Erythroblast (primary cell): ENCODE results near the gene LSM14B.

Source experiments
- GATA1 ChIP-seq: IDR thresholded peaks from 2 replicates; pipeline ENCODE4 v1.6.1; 2011; ENCODE audit warnings: low read depth, mild to moderate bottlenecking, control low read depth, low read length, moderate library complexity
- POLR2A ChIP-seq: IDR thresholded peaks from 2 replicates; pipeline ENCODE4 v1.6.1; 2011; ENCODE audit warnings: mild to moderate bottlenecking, low read length

DNA sequence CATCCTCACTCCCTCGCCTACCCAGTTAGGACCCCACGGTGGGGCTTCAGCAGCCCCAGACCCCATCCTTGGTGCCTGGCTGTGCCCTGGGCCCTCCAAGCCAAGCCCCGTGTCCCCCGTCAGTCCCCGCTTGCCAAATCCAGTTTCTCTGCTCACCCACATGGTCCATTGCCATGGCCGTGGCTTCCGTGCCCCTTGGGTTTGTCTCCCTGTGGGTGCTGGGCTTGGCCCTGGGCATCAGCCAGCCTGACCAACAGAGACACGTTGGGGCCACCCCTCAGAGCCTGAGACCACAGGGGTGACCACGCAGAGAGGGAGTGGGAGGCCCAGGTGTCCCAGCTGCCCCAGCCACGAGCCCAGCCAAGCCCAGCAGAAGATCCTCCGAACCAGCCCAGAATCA, 28.9 kb downstream of the LSM14B start:
- no peak for TF ChIP-seq POLR2A
- no peak for TF ChIP-seq GATA1
